Limb (tissue), 2 donors: ENCODE measurements around the gene CLSTN3.
A peak's percentile ranks its signal among the peaks of the same experiment; 100 is the strongest.

Source experiments
- DNase-seq, 2 donors: peaks; one replicate each; pipeline ENCODE4 v3.0.0-alpha.2; 2016; ENCODE audit errors: extremely low spot score in 2 of 2

The CLSTN3 gene

DNA sequence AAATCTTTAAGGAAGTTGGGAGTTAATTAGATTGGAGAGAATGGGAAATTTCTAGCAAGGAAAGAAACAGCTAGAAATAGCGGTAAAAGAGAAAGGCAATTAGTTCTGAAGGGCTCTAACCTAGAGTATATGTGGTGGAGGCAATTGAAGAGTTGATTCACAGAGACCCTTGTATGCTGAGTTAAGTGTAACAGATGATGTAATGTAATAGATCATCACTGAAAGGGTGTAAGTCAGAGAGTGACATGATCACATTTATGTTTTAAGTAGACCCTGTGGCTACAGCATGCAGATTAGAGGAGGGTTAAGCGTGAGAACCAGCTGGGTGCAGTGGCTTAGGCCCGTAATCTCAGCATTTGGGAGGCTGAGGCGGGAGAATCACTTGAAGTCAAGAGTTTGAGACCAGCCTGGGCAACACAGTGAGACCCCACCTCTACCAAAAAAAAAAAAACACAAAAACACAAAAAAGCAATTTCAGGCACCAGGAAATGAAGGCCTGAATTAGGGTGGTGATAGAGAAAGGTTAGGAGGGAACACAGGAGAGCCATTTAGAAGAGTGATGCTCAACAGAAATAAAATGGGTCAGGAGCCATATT lies 4.4 kb upstream of the CLSTN3 start:
- DNase-seq = no peak

GRCh38 chr12:7127916-7128626 lies 2.1 kb upstream of the CLSTN3 start:
- DNase-seq = no peak

DNA sequence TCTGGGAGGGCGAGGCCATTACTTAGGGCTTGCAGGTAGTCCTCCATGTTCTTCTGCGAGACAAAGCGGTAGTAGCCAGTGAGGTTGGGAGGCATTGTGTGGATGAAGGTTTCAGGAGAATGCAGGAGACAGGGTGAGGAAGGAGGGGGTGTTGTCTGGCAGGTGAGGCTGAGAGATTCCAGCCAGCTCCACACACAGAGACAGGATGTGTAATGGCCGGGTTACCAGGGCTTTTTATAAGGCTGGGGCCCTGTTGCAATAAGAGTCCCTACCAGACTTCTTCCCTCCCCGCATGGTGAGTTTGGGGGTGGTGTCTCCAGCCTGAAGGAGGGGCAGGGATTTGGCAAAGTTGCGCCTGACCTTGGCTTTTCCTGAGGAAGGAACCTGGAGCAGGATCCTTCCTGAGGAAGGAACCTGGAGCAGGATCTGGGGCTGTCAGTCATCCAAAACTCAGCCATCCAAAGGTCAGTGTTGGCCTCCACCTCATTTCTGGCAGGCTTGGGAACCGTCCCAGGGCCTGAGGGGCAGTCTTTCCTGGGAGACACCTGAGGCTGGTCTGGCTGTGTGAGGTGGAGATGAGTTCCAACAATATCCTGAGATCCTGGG lies 1.4 kb upstream of the CLSTN3 start, which contains the start of gene RBP5:
RBP5 (minus strand) TSS at position 209 of the 606 bp plus-strand sequence; CDS start at position 95, 114 bp downstream.
- DNase-seq = no peak

DNA sequence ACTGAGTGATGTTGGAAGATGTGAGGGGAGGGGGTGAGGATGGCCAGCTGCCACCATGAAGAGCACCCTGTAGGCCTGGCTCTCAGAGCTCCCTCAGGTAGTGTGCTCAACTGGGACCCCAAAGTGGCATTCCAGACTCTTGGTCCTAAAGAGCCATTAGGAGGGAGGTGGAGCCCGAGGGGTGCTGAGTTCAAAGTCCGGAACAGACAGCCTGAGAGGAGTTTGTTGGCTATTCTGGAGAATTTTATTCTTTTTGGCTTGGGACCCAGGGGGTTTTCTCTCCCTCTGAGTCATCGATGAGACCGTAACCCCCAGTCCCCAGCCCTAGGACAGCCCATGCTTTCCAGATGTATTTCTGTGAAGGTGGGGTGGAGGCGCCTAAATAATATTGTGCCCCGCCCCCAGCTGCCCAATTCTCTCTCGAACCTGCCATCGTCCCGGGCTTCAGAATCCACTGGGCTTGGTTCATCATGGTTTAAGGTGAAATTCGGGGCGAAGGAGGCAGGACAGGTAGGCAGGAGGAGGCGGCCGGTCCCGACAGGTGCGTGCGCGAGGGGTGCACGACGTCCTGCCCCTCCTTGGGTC lies 792 bp upstream of the CLSTN3 start:
- no peak for DNase-seq

DNA sequence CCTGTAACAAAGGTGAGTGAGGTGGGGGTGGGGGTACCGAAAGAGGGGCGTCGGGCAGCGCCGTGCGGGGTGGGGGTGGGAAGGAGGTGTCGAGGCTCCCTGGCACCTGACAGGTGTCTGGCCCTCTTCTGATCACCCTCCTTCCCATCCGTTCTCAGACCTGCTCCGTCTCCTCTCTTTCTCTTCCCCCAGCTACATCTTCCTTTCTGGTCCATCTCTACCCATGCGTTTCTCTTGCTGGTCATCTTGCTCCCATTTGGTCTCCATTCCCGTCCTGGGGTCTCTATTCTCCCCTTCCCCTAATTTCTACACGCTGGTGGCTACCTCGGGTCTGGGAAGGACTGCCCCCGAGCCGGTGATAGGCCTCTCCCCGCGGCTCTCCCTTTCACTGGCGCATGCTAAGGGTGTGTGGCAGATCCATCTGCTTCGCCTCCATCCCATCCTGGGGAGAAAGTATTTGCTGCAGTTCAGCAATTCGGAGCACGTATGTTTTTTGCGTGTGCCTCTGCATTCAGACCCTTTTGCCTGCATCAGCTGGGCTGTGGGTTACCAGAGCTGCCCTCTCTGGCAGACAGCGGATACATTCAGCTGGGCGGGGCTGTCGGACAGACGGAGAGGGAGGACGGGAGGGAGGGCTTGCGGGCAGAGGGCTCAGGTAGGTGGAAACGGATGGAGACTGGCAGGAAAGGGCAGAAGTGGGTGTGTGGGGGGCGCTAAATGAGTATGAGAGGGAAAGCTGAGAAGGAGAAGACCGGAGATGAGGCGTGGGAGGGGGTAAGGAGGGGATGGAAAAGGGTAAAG lies 730 bp downstream of the CLSTN3 start:
- peak; percentile 9 to 70 for DNase-seq

DNA sequence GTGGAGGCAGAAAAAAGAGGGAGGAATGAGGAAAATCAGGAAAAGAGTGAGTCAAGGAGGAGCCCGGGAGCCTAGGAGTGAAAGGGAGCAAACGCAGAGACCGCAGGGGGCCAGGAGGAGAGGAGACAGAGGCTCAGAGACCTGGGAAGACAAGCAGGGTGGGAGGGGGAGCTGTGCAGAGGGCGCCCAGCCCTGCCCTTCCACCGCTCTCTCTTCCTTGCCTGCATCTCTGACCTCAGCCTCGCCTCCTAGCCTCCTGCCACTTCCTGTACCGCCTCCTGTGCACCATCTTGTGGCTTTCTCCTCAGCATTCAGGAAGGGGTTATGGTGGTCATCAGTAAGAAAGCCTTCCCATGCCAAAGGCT lies 1.3 kb downstream of the CLSTN3 start:
- no peak for DNase-seq

- DNase-seq = no peak
These were observed 4.4 kb downstream of the CLSTN3 start for GRCh38 chr12:7134396-7135166.

- no peak for DNase-seq
These were observed 5.9 kb downstream of the CLSTN3 start for GRCh38 chr12:7136071-7136470.

- no peak for DNase-seq
These were observed 6.5 kb downstream of the CLSTN3 start for GRCh38 chr12:7136676-7137075.

DNA sequence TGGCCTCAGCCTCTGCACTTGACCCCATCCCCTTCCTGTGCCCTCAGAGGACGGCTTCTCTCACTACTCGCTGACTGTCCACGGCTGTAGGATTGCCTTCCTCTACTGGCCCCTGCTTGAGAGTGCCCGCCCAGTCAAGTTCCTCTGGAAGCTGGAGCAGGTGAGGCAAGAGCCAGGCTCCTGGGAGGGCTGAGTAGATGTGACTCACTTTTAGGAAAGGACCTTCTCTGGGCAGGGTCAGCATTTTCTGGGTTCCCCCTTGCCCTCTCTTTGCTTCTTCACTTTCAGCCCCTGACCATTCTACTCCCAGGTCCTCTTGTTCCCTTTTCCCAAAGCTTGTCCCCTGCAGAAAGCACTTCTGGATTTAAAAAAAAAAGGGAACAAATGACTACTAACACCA lies 7.7 kb downstream of the CLSTN3 start:
- no peak for DNase-seq

DNA sequence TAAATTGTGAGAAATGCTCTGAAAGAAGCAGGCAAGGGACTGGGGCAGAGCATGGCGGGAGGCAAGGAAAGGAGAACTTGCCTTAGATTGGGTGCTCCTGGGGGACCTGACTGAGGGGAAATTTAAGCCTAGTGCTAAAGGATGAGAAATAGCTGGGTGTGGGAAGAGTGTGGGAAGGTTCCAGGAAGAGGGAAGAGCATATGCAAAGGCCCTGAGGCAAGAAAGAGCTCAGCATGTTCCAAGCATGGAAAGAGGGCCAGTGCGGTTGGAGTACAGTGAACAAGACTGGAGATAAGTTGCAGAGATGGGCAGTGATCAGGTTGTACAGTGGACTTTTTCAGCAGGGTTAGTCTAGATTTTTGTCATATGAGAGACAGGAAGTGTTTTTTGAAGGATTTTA lies 9.0 kb downstream of the CLSTN3 start:
- DNase-seq = no peak

GRCh38 chr12:7141351-7142005 lies 11.3 kb downstream of the CLSTN3 start:
- no peak for DNase-seq

DNA sequence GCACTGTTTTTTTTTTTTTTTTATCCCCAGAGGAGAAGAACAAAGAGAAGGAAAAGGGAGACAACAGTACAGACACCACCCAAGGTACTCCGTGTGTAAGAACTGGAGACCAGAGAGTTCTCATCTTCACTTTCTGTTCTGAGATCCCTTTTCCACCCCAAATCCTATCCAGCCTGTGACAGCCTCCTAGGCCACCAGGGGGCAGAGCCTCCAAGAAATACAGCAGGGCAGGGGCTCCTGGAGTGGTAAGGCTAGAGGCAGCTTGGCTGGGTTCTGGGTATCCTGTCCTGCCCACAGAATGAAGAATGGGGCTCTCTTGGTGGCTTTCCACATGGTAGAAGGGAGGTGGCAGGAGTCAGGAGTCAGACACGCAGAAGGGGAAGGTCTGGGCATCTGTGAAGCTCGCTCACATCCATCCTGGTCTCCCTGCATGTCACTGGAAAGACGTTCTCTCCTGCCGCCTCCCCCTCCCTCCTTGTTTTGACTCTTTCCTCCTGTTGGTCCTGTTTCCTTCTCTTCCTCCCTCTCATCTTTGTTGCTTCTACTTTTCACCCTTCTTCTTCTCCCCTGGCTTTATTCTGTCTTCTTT lies 12.0 kb downstream of the CLSTN3 start:
- DNase-seq = peak in 1 of 2 donors; percentile 61

DNA sequence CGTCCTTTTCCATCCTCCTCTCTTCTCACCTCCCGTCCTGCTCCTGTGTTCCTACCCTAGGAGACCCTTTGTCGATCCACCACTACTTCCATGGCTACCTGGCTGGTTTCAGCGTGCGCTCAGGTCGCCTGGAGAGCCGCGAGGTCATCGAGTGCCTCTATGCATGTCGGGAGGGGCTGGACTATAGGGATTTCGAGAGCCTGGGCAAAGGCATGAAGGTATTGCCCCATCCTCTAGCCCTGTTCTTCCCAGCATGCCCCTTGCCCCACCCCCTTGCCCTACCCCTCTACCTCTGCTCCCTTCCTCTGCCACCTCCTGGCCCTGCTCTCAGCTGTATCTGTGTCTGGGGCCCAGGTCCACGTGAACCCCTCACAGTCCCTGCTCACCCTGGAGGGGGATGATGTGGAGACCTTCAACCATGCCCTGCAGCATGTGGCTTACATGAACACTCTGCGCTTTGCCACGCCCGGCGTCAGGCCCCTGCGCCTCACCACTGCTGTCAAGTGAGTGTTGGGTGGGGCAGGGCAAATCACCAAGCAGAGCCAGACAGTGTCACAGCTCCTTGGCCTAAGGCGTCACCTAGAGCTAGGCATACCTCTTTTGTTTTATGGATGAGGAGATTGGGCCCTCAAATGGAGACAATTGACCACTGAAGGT lies 12.8 kb downstream of the CLSTN3 start:
- DNase-seq = no peak

GRCh38 chr12:7143564-7143963 lies 13.4 kb downstream of the CLSTN3 start:
- DNase-seq = no peak

GRCh38 chr12:7144414-7145120 lies 14.4 kb downstream of the CLSTN3 start:
- DNase-seq = peak; percentile 28 to 51

DNA sequence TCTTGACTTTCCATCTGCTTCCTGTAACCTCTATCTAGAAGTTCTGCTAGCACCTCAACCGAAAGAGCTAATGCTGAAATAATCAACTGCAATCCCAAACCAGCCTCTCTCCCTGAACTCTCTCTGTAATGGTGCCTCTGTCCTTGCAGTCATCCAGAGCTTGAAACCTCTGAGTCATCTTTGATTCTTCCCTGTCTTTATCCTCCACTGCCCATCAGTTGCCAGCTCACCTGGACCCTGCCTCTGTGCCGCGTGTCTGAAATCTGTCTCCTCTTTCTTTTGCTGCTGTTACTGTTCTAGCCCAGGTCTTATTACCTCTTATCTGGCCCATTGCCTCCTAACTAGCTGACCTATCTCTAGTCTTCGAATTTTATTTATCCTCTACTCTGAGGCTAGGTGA lies 15.5 kb downstream of the CLSTN3 start:
- DNase-seq = no peak

DNA sequence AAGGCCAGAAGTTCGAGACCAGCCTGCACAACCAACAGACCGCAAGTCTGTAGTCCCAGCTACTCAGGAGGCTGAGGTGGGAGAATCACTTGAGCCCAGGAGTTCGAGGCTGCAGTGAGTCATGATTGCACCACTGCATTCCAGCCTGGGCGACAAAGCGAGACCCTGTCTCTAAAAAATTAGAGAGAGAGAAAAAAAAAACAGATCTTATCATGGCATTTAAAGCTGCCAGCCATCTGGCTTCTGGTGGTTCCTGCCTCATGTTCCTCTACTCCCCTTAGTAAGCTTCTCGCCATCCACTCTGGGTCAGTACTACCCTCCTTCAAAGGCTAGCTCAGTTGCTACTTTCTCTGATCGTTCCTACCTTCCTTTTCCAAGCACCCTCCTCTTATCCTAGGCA lies 16.1 kb downstream of the CLSTN3 start:
- DNase-seq = no peak

- no peak for DNase-seq
These were observed 16.7 kb downstream of the CLSTN3 start for GRCh38 chr12:7146906-7147305.
